Panc1 (cell line): Measurements from ENCODE around the gene ARG2.

Experiments used
- CTCF ChIP-seq: fragments of 450-650 bp; IDR thresholded peaks from 2 replicates; pipeline ENCODE4 v1.5.1; 2017; ENCODE audit warnings: mild to moderate bottlenecking
- REST ChIP-seq, 2 experiments: IDR thresholded peaks; 2 replicates each; pipeline ENCODE4 v1.6.1; 2011 to 2012; ENCODE audit warnings: low read depth in 2 of 2, control low read depth in 1 of 2, low read length in 1 of 2, mild to moderate bottlenecking in 1 of 2, moderate library complexity in 1 of 2; ENCODE audit not compliant: insufficient read depth in 1 of 2
- SIN3A ChIP-seq: IDR thresholded peaks from 2 replicates; pipeline ENCODE4 v1.6.1; 2012; ENCODE audit warnings: low read depth, mild to moderate bottlenecking, low read length, moderate library complexity, borderline replicate concordance; ENCODE audit not compliant: insufficient read depth

GRCh38 chr14:67630186-67630585, 10.5 kb downstream of the ARG2 start:
- TF ChIP-seq CTCF: no peak
- no peak for TF ChIP-seq REST (IDR thresholded peaks at IDR 0.05; ENCODE audit: insufficient read depth in 1 of 2, low read depth in 2 of 2, low read length in 1 of 2)
- TF ChIP-seq SIN3A: no peak
